T-cell (primary cell): Measurements from ENCODE around the gene TGFBR3. TPM values are rescaled to one million over a fixed set of nuclear protein-coding genes. Genes with fewer than 3 reads are reported as not detected.

Experiments used
- ATAC-seq, 4 experiments: fragments of 200-7000 bp in 3 of 4; fragments of 150-1000 bp in 1 of 4; cut with Tn5 transposase; replicated peaks in 1 of 4; 1 replicate in 3 of 4; 2 replicates in 1 of 4; pipeline ENCODE4 v1.10.0; 2021; ENCODE audit warnings: moderate library complexity in 3 of 4, mild to moderate bottlenecking in 2 of 4, moderate number of reproducible peaks in 1 of 4
- CTCF ChIA-PET, 2 donors: fragments of 300-600 bp; sonication (Branson Sonifier 250); formaldehyde crosslinking; loops; one replicate each; lab custom pipeline; 2022; ENCODE audit warnings: antibody characterized with exemption in 2 of 2; lab: Charles Lee
- POLR2A ChIA-PET, 2 donors: fragments of 300-600 bp; sonication (Branson Sonifier 250); formaldehyde crosslinking; loops; one replicate each; lab custom pipeline; 2022; ENCODE audit warnings: antibody characterized with exemption in 2 of 2; lab: Charles Lee
- DNase-seq, 35 experiments: peaks; one replicate each; pipeline versions ENCODE4 v3.0.0 to v3.0.0-alpha.2; 2013 to 2023
- H3K27ac ChIP-seq: one replicate; pipeline ENCODE4 v1.5.1; 2013; ENCODE audit warnings: low read length
- H3K27me3 ChIP-seq, 2 experiments: replicated peaks in 1 of 2; 1 replicate in 1 of 2; 2 replicates in 1 of 2; pipeline versions ENCODE4 v1.6.1 to v1.7.0; 2013; ENCODE audit warnings: low read length in 1 of 2, mixed read lengths in 1 of 2; ENCODE audit not compliant: control insufficient read depth in 2 of 2, insufficient read depth in 2 of 2; ENCODE audit errors: extremely low read depth in 1 of 2
- H3K36me3 ChIP-seq, 2 donors: 1 replicate in 1 of 2; 2 replicates in 1 of 2; pipeline versions ENCODE4 v1.6.1 to v1.7.0; 2013; ENCODE audit warnings: low read length in 1 of 2; ENCODE audit not compliant: control insufficient read depth in 2 of 2, insufficient read depth in 1 of 2; ENCODE audit errors: extremely low read depth in 1 of 2
- H3K4me1 ChIP-seq, 2 experiments: 1 replicate in 1 of 2; 2 replicates in 1 of 2; pipeline versions ENCODE4 v1.6.1 to v1.7.0; 2013; ENCODE audit warnings: low read length in 2 of 2, mixed read lengths in 1 of 2; ENCODE audit not compliant: insufficient read depth in 2 of 2, control insufficient read depth in 1 of 2; ENCODE audit errors: extremely low read depth in 1 of 2
- H3K4me3 ChIP-seq, 2 donors: 1 replicate in 1 of 2; 2 replicates in 1 of 2; pipeline versions ENCODE4 v1.5.1 to v1.7.0; 2013; ENCODE audit warnings: mild to moderate bottlenecking in 2 of 2, low read length in 1 of 2, moderate library complexity in 1 of 2; ENCODE audit not compliant: control insufficient read depth in 1 of 2; ENCODE audit errors: extremely low read depth in 1 of 2
- H3K9me3 ChIP-seq: 2 replicates; pipeline ENCODE4 v1.7.0; 2013
- H3K27ac Mint-ChIP-seq, 2 donors: one replicate each; pipeline ENCODE4 v1.8.0; 2020 to 2021; ENCODE audit warnings: mild to moderate bottlenecking in 2 of 2, mixed read lengths in 2 of 2
- H3K27me3 Mint-ChIP-seq, 2 donors: one replicate each; pipeline ENCODE4 v1.8.0; 2021 to 2022; ENCODE audit warnings: mixed read lengths in 2 of 2
- H3K36me3 Mint-ChIP-seq: one replicate; pipeline ENCODE4 v1.8.0; 2021; ENCODE audit warnings: mixed read lengths
- H3K4me1 Mint-ChIP-seq, 3 donors: one replicate each; pipeline ENCODE4 v1.8.0; 2020 to 2022; ENCODE audit warnings: mixed read lengths in 3 of 3, mild to moderate bottlenecking in 1 of 3
- H3K4me3 Mint-ChIP-seq, 3 donors: one replicate each; pipeline ENCODE4 v1.8.0; 2020 to 2022; ENCODE audit warnings: mild to moderate bottlenecking in 3 of 3, mixed read lengths in 3 of 3, moderate library complexity in 3 of 3
- H3K9me3 Mint-ChIP-seq, 3 donors: one replicate each; pipeline ENCODE4 v1.8.0; 2020 to 2022; ENCODE audit warnings: mixed read lengths in 3 of 3
- WGBS: methylation state at CpG from one replicate; pipeline ENCODE4 v1.1.5; 2013; ENCODE audit warnings: missing lambda C conversion rate; ENCODE audit not compliant: insufficient coverage; 5-methylcytosine and 5-hydroxymethylcytosine counted together
- total RNA-seq, 35 experiments: library from RNA in 6 of 35; stranded (reverse) in 6 of 35; fragments of 120-200 nt in 1 of 35; gene quantifications; one replicate each; pipeline versions ENCODE4 v1.2.1 to v1.2.4 and lab custom pipeline; 2013 to 2026

The TGFBR3 gene
- total RNA-seq, 5 donors from 2014 or later (not counting 1 experiment from before 2014, with no cell fraction given), result 17.5 to 65.4 (median 36.4) TPM

- no peaks in the 10 kb centered on the region for H3K27me3 Mint-ChIP-seq
- POLR2A ChIA-PET, result interaction anchor here in 1 of 2 donors (0.7 kb wide), 1 partner anchor 757 kb away, joined by 7 read pairs; no protein-coding TSS in a partner anchor
- DNase-seq, result no peak
- H3K27me3 ChIP-seq, result no peaks in the 10 kb centered on the region
- no peak overlapping the region for H3K27ac ChIP-seq
- no peak for ATAC-seq
- no peaks in the 10 kb centered on the region for H3K9me3 Mint-ChIP-seq
- no peaks in the 10 kb centered on the region for H3K36me3 Mint-ChIP-seq
- H3K4me3 Mint-ChIP-seq, result no peak overlapping the region
- WGBS, result no CpG with 5 or more reads among the region's 6 CpGs
- H3K4me1 ChIP-seq, result peaks cover 2 to 22% of the 10 kb centered on the region in 2 experiments
- H3K27ac Mint-ChIP-seq, result no peak overlapping the region
- no peaks in the 10 kb centered on the region for H3K9me3 ChIP-seq
- CTCF ChIA-PET, result interaction anchor here in 1 of 2 donors (0.5 kb wide), 1 partner anchor 10 kb away, joined by 3 read pairs; no protein-coding TSS in a partner anchor
- H3K4me3 ChIP-seq, result no peak overlapping the region
- peaks cover 24 to 64% (median 42%) of the 10 kb centered on the region in 3 donors for H3K4me1 Mint-ChIP-seq
- H3K36me3 ChIP-seq, result no peaks in the 10 kb centered on the region
Measured at GRCh38 chr1:91826248-91826647, 59.7 kb downstream of the TGFBR3 start.

DNA sequence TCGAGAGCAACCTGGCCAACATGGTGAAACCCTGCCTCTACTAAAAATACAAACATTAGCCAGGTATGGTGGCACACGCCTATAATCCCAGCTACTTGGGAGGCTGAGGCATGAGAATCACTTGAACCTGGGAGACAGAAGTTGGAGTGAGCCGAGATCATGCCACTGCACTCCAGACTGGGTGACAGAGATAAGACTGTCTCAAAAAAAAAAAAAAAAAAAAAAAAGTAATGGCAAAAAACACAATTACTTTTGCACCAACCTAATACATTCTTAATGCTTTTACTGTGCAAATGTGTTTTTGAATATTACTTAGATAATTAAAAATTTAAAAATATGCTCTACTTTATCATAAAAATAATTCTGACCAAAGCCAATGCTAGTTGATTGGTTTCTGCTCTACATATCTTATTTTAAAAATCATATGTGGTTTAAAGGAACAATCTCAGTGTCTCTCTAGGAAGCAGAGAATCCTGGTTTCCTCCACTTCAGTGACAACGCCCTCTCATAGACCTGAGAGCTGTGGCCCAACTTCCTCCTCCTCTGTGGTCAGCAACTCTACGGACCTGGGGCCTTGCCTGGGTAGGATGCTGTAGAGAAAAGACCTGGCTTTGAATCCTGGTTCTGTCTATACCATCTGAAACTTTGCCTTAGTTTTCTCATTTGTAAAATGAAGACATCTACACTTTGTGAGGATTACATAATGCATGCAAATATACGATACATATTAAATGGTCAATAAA is 64.7 kb downstream of the TGFBR3 start:
- Mint-ChIP-seq H3K4me1 (peaks cover 11 to 54% (median 33%) of the 10 kb centered on the region in 3 donors), H3K9me3 (no peaks in the 10 kb centered on the region), H3K36me3 (no peaks in the 10 kb centered on the region), H3K27ac (no peak overlapping the region), H3K27me3 (no peaks in the 10 kb centered on the region), H3K4me3 (no peak overlapping the region)
- Histone ChIP-seq H3K27me3 (no peaks in the 10 kb centered on the region), H3K4me1 (no peaks in the 10 kb centered on the region), H3K4me3 (no peak overlapping the region), H3K36me3 (no peaks in the 10 kb centered on the region), H3K9me3 (no peaks in the 10 kb centered on the region), H3K27ac (no peak overlapping the region)
- ChIA-PET CTCF (no interaction called here), POLR2A (no interaction called here)
- 100% methylated on average over 1 of the region's 6 CpGs for WGBS
- ATAC-seq (no peak), DNase-seq (no peak)

DNA sequence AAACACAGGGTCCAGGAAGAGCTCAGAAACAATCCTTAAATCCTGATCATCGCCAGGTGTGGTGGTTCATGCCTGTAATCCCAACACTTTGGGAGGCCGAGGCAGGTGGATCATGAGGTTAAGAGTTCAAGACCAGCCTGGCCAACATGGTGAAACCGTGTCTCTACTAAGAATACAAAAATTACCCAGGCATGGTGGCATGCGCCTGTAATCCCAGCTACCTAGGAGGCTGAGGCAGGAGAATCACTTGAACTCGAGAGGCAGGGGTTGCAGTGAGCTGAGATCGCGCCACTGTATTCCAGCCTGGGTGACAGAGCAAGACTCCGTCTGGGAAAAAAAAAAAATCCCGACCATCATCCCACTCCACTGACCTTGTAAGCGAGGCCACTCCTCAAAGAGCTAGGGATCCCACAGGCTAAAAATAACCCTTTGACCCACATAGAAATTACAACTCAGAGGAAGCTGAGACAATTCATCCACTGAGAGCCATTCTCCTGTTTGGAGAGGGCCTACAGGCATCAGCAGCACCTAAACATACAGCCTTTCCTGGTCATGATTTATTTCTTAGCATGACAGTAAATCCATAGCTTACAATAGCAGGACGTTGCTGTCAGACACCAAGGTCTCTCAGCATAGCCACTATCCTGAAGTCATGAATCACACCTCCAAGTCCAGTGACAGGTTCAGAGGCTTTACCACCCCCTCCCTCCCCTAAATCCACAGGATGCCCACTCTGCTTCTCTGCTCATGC is 66.7 kb downstream of the TGFBR3 start:
- Histone ChIP-seq H3K27me3 (no peaks in the 10 kb centered on the region), H3K36me3 (no peaks in the 10 kb centered on the region), H3K4me1 (no peaks in the 10 kb centered on the region), H3K9me3 (no peaks in the 10 kb centered on the region), H3K27ac (no peak overlapping the region), H3K4me3 (no peak overlapping the region)
- no peaks in the 10 kb centered on the region for H3K27me3 Mint-ChIP-seq
- ATAC-seq (no peak), DNase-seq (no peak)
- H3K36me3 Mint-ChIP-seq, result no peaks in the 10 kb centered on the region
- H3K27ac Mint-ChIP-seq, result no peak overlapping the region
- H3K4me3 Mint-ChIP-seq, result no peak overlapping the region
- POLR2A ChIA-PET, result no interaction called here
- H3K4me1 Mint-ChIP-seq, result peaks cover 16 to 60% (median 37%) of the 10 kb centered on the region in 3 donors
- no peaks in the 10 kb centered on the region for H3K9me3 Mint-ChIP-seq
- WGBS, result 80% methylated on average over 5 of the region's 11 CpGs
- CTCF ChIA-PET, result interaction anchor here (0.6 to 0.7 kb wide), 2 partner anchors 10 to 331 kb away, joined by 3 to 4 read pairs; no protein-coding TSS in a partner anchor

DNA sequence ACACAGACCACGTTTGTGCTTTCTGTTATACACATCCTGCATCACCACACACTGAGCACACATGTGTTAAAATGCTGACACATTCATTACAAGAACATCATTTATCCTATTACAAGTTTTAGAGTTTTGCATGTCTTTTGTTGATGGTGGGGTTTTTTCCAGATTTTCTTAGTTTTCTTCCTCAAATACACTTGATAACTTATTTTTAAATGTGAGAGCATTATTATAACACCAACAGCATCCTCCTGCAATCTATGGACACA is 67.3 kb downstream of the TGFBR3 start:
- Mint-ChIP-seq H3K4me3 (no peak overlapping the region), H3K27ac (no peak overlapping the region), H3K36me3 (no peaks in the 10 kb centered on the region), H3K4me1 (peaks cover 17 to 62% (median 37%) of the 10 kb centered on the region in 3 donors), H3K9me3 (no peaks in the 10 kb centered on the region), H3K27me3 (no peaks in the 10 kb centered on the region)
- Histone ChIP-seq H3K27me3 (no peaks in the 10 kb centered on the region), H3K36me3 (no peaks in the 10 kb centered on the region), H3K4me3 (no peak overlapping the region), H3K27ac (no peak overlapping the region), H3K9me3 (no peaks in the 10 kb centered on the region), H3K4me1 (peaks cover 0 to 3% of the 10 kb centered on the region in 2 experiments)
- DNase-seq, result no peak
- ChIA-PET POLR2A (no interaction called here), CTCF (interaction anchor here in 1 of 2 donors (0.6 to 0.7 kb wide), 3 partner anchors 9 to 306 kb away, joined by 3 to 7 read pairs (median 3); no protein-coding TSS in a partner anchor)
- WGBS, result no CpG with 5 or more reads among the region's 1 CpG
- no peak for ATAC-seq

GRCh38 chr1:91817211-91817905 is 68.6 kb downstream of the TGFBR3 start:
- no CpG with 5 or more reads among the region's 5 CpGs for WGBS
- no peaks in the 10 kb centered on the region for H3K36me3 ChIP-seq
- Mint-ChIP-seq H3K27ac (no peak overlapping the region), H3K4me3 (no peak overlapping the region), H3K9me3 (no peaks in the 10 kb centered on the region), H3K4me1 (peaks cover 14 to 65% (median 41%) of the 10 kb centered on the region in 3 donors), H3K36me3 (no peaks in the 10 kb centered on the region), H3K27me3 (no peaks in the 10 kb centered on the region)
- H3K27me3 ChIP-seq, result no peaks in the 10 kb centered on the region
- POLR2A ChIA-PET, result interaction anchor here (0.5 to 0.7 kb wide), 6 partner anchors 18 to 770 kb away, joined by 3 to 7 read pairs (median 4); no protein-coding TSS in a partner anchor
- ATAC-seq (no peak), DNase-seq (no peak)
- no peak overlapping the region for H3K27ac ChIP-seq
- CTCF ChIA-PET, result interaction anchor here (0.6 to 0.7 kb wide), 8 partner anchors 11 to 787 kb away, joined by 3 to 7 read pairs (median 4); no protein-coding TSS in a partner anchor
- peaks cover 0 to 7% of the 10 kb centered on the region in 2 experiments for H3K4me1 ChIP-seq
- H3K4me3 ChIP-seq, result no peak overlapping the region
- H3K9me3 ChIP-seq, result no peaks in the 10 kb centered on the region

DNA sequence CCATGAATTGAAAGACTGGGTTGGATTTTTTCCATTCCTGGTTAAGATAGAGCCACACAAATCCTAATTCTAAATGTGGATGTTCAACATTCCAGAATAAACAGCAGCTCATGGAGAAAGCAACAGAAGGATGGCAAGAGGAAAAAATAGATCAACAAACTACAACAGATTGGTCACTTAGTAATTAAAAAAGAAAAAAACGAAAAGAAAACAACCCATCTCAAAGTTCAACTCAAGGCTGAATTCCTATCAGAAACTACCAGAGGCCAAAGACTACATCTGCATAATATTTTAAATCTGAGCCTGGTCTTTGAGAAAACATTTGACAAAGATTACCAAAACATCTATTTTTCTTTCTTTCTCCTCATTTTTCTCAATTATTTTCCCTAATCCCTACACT is 69.9 kb downstream of the TGFBR3 start:
- Histone ChIP-seq H3K4me1 (peaks cover 0 to 8% of the 10 kb centered on the region in 2 experiments), H3K27me3 (no peaks in the 10 kb centered on the region), H3K27ac (no peak overlapping the region), H3K4me3 (no peak overlapping the region), H3K36me3 (no peaks in the 10 kb centered on the region), H3K9me3 (no peaks in the 10 kb centered on the region)
- POLR2A ChIA-PET, result no interaction called here
- no CpG with 5 or more reads among the region's 1 CpG for WGBS
- H3K4me3 Mint-ChIP-seq, result no peak overlapping the region
- no peaks in the 10 kb centered on the region for H3K36me3 Mint-ChIP-seq
- CTCF ChIA-PET, result no interaction called here
- H3K27ac Mint-ChIP-seq, result no peak overlapping the region
- DNase-seq (no peak), ATAC-seq (no peak)
- no peaks in the 10 kb centered on the region for H3K27me3 Mint-ChIP-seq
- H3K4me1 Mint-ChIP-seq, result peaks cover 14 to 67% (median 42%) of the 10 kb centered on the region in 3 donors
- H3K9me3 Mint-ChIP-seq, result no peaks in the 10 kb centered on the region
